Measurements from ENCODE around the gene TNFSF4.

Gene TNFSF4

DNA sequence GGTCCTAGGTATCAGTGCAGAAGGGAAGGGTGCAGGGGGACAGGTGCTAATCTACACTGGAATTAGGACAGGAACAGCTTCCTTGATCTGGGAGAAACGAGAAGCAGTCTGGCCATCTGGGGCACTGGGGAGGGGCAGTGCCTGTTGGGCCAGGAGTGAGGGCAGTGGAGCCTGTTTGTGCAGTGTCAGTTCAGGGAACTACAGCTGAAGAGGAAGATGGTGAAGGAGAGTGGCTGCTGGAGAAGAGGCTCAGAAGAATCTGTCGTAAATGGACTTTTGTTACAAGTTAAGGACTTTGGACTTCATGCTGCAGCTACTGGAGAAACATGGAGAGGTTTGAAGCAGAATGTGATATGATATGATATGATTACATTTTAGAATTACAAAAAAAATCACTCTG, 3.2 kb upstream of the TNFSF4 start:
- no peak for DNase-seq

DNA sequence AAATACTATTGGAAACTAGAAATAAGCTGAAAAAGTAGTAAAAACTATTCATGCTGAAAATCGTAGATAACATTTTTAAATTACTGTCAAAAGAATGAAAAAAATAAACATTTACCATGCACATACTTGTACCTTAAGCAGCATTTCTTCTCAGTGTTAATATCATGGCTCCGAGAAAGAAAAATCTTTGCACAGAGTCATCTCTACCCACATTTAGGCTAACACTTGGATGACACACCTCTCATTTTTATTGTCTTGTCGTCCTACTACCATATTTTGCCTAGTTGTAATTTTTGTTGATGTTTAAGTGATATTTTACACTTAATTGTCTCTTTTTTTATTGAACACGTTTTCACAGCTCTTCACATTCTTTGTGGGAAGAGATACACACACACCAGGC, 1.7 kb upstream of the TNFSF4 start:
- DNase-seq, result no peak

- DNase-seq, result no peak
Measured at GRCh38 chr1:173208146-173208545, 1.0 kb upstream of the TNFSF4 start.

DNA sequence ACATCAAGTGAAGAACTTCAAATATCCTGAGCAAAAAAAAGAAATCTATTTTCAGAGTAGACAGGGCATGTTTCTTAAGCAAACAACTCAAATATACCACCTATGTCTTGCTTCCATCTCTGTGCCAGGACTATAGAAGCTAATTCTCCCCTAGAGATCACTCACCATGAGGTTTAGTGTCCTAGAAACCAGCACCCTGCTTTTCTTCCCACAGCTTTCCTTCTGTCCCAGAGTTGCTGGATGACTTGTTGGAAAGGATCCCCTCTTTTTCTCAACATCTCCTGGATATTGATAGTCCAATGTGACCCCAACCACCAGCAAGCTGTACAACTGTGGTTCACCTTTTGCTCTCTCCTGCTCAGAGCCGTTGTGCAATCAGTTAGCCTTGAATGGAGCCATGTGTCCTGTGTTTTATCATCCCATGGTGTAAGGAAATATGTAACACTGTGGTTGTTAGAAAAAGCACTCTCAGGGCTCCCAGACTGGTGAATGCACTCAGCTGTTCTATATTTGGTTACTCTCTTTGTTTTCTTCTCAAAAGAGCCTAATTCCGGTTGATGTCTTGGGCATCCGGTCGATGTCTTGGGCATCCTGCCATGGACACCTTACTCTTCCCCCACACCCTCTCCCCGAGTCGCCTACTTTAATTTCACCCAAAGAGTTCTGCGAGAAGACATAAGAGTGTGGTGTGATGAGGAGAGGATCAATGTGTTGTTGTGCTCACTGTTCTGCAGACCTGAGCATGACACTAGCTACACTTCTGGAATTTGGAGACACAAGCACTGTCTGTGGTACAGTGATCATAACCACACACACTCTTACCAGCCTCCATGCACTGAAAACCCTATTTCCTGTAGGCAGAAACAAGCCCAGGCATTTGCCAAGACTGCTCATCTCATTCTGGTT, 1.7 kb downstream of the TNFSF4 start:
- no peak for DNase-seq

GRCh38 chr1:173204693-173205092, 2.4 kb downstream of the TNFSF4 start:
- no peak for DNase-seq

DNA sequence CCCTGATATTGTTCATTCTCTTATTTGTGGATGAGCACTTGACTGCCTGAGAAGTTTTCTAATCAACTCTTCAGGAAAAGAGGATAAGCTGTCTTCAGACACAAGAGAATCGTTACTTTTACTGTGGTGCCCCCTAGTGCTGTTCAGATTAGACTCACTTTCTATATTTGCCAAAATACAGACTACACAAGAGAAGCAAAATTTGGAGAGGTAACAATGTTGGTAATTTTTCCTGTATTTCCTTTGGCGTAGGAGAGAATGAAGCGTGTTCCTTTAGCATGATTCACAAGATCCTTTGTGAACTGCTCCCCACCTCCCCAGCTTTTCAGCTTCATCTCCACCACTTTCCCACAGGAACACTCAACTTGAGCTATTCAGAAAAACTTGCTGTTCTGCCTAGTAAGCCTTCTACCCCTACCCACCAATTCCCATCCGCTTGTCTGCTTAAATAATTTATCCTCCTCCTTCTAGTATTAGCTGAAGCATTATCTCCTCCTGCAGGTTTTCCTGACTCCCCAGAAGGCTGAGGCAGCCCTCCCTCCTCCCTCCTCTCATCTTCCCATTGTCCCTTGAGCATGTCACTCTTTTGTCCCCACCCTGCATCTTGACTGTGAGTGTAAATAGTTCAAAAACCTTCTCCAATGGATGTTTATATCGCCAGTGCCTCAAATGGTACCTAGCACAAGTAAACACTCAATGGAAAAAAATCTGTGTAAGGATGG, 4.5 kb downstream of the TNFSF4 start:
- peak; percentile 11 for DNase-seq

GRCh38 chr1:173201969-173202368, 5.2 kb downstream of the TNFSF4 start:
- no peak for DNase-seq

DNA sequence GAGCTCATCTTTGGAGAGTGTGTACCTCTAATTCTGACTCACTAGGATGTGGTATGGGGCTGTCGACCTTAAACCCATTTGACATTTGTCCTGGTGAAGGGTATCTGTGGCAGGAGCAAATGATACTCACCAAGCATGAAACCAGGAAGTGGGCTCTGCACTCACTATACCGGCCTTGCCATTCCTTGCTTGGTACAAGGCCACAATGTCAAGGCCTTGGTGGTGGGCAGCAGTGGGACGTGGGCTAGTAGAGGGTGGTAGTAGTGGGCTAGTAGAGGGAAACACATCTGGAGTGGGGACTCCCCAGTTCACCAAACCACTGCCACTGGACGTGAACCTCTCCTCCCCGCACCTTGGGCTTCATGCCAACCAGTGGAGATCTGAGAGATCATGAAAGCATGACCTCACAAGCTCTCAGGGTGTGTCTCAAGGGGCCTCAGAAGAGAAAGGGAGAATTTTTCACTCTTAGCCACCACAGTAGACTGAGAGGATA, 11.5 kb downstream of the TNFSF4 start:
- no peak for DNase-seq

DNA sequence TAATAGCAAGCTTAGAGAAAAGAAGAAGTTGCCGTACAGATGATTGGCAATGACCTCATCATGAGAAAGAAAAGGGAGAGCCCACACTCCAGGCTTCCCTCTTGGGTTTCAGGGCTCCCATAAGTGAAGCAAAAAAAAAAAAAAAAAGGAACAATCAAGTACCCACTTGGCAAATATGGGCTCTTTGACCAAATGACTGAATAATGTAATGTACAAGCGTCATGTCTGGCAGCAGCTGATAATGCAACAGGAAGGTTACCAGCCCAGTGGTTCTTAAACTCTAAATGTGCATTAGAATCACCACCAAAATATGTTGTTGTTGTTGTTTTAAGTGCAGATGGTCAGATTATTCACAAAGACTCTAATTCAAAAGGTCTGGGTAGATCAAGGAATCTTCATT, 13.5 kb downstream of the TNFSF4 start:
- DNase-seq, result no peak

DNA sequence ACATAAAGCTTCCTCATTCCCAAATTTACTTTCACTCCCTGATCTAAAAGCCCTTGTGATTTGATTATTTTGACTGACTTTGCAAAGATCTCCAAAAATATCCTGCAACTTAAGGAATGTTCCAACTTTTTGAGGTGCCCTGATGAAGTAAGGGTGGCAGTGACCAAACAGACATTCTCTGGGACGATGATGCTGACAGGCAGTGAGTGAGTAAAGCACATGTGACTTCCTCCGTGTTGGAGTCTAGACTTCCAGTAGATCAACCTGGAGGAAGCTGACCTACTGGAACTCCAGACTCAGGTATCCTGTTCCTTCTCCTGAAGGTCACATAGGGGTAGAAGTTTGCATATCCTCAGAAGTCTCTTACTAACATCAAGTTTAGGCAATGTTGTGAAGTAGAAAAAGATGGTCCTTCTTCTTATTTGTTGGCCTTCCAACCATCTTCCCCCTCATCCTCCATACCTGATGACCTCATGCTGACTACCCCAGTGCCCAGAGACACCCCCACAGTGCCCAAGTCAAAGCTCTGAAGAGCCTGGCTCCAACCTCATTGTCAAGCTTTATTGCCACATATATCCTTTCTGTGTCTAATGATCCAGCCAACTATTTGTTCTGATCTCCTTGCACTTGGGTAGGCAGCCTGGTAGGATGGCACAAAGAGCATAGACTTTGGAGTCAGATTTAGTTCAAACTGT, 16.0 kb downstream of the TNFSF4 start:
- no peak for DNase-seq

- peak; percentile 60 for DNase-seq
Measured at GRCh38 chr1:173190101-173190936, 16.8 kb downstream of the TNFSF4 start.

DNA sequence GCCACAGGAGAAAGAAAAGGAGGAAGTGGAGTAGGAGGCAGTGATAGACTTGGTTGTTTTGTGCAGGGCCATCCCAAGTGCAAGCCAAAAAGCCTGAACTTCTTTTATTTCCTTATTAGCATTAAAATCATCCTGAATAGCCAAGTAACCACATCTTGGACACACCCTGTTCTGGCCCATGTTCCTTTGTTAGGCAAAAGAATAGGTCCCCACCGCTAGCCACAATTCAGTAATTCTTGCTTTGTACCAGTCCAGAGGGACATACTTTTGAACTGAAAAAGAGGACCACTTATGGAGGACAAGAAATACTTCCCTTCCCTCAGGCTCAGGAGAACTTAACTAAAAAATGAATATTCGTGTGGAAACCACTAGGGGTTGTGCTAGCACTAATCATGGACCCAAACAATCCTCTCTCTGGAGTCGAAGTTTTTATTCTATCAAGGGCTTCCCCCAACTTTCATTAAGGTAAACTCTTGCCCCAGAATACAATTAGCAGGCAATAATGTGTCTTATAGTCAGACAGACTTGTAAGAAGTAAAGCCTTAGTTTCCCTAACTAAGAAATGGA, 19.4 kb downstream of the TNFSF4 start:
- DNase-seq, result no peak

- DNase-seq, result no peak
Measured at GRCh38 chr1:173181791-173182190, 25.3 kb downstream of the TNFSF4 start.

DNA sequence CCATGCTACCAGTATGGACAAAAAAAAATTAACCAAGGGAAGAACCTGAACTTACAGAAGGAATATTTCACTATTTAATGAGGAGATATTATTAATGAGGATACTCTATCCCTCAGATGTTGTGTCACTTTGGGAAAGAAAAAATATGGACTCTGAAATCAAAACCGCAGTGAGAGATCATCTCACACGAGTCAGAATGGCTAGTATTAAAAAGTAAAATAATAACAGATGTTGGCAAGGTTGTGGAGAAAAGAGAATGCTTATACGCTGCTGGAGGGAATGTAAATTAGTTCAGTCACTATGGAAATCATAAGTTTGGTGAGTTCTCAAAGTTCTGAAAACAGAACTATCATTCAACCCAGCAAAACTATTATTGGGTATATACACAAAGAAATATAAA, 30.9 kb downstream of the TNFSF4 start:
- DNase-seq, result no peak

DNA sequence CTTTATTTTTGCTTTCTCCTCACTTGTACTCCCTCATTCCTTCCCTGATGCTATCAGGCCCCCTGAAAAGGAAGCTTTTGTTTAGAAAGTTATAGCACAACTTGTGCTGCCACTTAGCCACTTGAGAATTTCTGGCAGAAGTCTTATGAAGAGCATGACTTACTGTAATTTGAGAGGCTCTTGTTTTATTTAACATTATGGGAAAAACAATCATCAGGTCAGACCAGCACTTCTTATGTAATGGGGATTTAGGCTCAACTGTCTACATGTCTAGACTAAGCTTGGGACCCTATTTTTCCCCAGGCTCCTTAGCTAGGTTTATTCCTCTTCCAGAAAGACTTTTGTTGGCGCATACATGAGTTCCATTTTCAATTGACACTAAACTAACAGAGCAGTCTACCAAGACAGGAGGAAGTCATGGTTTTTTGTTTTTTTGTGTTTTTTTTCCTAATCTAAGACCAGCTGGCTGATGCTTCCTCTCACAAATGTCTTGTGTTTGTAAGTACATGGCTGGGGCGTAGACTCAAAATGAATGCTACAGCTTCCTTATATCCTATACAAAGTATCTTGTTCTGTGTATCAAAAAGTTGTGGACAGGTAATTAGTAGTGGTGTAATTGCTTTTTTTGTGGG, 31.5 kb downstream of the TNFSF4 start:
- no peak for DNase-seq

DNA sequence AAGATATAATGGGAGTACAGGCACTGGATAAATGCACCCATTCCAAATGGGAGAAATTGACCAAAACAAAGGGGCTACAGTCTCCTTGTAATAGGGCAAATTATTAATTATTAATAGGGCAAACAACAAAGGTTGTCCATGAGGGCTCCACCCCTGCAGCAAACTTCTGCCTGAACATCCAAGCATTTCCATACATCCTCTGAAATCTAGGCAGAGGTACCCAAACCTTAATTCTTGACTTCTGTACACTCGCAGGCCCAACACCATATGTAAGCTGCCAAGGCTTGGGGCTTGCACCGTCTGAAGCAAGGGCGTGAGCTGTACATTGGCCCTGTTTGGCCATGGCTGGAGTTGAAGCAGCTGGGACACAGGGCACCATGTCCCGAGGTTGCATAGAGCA, 33.7 kb downstream of the TNFSF4 start:
- no peak for DNase-seq

- DNase-seq, result no peak
Measured at GRCh38 chr1:173171152-173171551, 36.0 kb downstream of the TNFSF4 start.

DNA sequence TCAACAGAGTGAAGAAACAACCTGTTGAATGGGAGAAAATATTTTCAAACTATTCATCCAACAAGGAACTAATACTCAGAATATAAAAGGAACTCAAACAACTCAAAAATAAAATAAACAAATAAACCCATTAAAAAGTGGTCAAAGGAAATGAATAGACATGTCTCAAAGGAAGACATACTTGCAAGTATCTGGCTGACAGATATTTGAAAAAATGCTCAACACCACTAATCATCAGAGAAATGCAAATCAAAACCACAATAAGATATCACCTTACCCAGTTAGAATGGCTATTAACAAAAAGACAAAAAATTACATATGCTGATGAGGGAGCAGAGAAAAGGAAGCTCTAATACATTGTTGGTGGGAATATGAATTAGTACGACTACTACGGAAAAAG, 38.2 kb downstream of the TNFSF4 start:
- no peak for DNase-seq

DNA sequence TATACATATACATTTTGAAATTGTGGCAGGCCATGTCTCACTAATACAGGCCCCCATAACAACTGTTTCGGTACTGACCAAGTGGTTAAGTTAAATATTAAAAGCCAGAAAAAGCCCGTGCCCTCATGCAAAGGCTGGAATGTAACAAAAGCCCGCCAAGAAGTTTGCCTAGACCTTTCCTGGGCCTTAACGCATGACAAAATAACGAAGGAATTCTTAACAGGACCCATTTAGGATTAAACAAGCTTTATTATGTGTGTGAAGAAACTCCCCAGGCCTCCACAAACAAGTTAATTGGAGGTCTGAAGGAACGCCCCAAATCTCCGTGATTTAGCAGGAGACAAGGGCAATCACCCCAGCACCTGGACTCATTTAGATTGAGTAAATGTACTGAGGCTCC, 42.4 kb downstream of the TNFSF4 start:
- no peak for DNase-seq

DNA sequence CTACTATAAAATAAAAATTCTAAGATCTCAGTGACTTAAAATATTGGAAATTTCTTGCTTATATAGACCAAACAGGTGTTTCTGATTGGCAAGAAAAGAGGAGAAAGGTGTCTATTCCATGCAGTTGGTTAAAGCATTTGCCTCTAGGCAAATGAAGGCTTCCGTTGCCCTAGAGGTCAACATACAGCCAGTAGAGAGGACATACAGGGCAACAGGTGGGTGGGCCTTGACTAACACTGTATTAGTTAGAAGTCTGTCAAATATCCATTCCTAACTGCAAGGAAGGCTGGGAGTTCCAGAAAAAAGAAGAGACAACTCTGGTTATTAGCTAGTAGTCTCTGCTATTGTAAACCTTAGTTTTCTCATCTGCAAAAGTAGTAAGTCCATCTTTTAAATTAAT, 43.0 kb downstream of the TNFSF4 start:
- DNase-seq, result no peak

DNA sequence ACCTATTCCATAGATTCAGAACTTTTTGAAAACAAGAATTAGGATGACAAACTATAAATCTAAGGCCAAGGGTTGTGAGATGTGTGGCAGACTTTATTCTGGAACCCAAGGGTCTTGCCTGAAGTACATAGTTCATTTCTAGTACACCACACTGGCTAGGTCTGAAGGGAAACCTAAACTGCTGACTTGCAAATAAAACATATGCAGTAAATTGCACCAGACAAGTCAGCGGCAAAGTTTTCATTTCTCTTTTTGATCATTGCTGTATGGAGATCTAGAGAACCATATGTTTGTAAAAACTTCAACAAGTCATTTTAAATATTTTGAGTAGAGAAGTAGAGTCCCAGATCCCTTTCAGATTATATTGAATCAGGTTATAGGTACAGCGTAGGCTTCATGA, 43.9 kb downstream of the TNFSF4 start:
- DNase-seq, result no peak

- no peak for DNase-seq
Measured at GRCh38 chr1:173162601-173163000, 44.5 kb downstream of the TNFSF4 start.

All from NCI-H2081 treated with DMSO at 0.1 percent for 48 hours (cell line).